GM18498 (cell line): ENCODE data around the gene NOX5.

Experiments
- ATAC-seq: cut with Tn5 transposase; IDR thresholded peaks from one replicate; pipeline ENCODE4 v1.9.1; 2021; ENCODE audit warnings: mild to moderate bottlenecking, moderate library complexity; ENCODE audit not compliant: unreplicated experiment

NOX5 gene

GRCh38 chr15:69095274-69095673 lies 80.8 kb downstream of the NOX5 start:
- ATAC-seq, result no peak

- no peak for ATAC-seq
Measured at GRCh38 chr15:69096196-69096595, 81.7 kb downstream of the NOX5 start.

DNA sequence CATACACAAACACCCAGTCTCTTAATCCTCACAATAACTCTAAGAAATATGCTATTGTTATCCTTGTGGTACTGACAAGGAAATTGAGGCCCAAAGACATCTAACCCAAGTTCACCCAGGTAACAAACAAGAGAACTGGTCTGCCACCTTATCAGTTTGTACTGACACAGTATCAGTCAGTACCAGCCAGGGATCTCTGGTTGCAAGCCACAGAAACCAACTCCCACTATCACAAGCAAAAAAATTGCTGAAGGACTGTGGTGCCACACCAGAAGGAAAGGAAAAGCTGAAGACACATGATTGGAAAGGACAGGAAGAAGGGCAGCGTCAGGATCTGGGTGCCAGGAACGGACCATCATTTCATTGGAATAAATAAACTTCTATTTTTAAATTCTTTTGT lies 82.1 kb downstream of the NOX5 start:
- ATAC-seq, result no peak

DNA sequence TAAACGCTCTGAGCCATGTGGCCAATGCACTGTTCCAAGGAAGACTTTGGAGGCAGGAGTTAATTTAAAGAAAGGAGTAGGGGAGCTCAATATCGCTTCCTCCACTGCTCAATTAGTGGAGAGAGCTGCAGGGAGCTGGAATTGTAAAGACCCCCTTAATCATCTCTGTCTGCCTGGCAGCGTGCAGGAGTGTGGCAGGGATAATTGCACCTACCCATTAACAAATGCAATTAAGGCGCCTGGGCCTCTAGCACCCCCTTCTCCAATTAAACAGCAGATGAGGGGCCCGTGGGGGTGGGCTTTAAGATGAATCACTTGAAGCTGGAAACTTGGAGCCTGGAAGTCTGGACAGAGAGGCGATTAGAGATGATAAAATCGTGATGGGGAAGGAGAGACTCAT lies 84.3 kb downstream of the NOX5 start:
- ATAC-seq, result no peak

- ATAC-seq, result no peak
Measured at GRCh38 chr15:69099941-69100340, 85.4 kb downstream of the NOX5 start.

- no peak for ATAC-seq
Measured at GRCh38 chr15:69100821-69101220, 86.3 kb downstream of the NOX5 start.

DNA sequence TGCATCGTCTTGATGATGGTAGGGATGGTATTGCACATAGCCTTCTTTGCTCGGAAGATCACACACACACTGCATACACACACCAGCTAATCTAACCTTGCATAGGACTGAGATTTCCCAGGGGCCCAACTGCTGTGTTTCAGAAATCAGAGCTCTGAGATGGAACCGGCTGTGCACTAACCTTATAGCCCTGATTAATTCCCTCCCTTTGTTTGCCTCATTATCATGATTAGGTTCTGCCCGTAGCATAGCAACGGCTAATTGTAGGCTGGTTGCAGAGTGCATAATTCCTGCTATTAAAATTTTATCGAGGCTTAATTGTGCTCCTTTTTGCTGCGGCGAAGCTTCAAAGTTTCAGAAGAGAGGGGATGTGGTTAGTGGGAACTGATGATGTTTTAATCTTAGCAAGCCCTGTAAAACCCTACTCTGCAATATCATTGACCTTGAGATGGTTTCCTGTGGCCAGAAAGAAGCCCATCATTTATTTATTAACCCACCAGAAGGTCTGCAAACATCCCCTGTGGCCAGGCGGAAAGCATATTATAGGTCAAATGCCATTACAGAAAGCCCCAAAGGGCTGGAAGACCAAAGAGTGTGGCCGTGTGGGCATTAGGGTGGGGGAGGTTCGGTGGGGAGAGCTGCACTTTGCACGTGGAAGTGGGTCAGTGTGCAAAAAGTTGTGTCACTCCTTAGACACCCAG lies 89.7 kb downstream of the NOX5 start:
- ATAC-seq, result no peak

- no peak for ATAC-seq
Measured at GRCh38 chr15:69105451-69105985, 91.0 kb downstream of the NOX5 start.

DNA sequence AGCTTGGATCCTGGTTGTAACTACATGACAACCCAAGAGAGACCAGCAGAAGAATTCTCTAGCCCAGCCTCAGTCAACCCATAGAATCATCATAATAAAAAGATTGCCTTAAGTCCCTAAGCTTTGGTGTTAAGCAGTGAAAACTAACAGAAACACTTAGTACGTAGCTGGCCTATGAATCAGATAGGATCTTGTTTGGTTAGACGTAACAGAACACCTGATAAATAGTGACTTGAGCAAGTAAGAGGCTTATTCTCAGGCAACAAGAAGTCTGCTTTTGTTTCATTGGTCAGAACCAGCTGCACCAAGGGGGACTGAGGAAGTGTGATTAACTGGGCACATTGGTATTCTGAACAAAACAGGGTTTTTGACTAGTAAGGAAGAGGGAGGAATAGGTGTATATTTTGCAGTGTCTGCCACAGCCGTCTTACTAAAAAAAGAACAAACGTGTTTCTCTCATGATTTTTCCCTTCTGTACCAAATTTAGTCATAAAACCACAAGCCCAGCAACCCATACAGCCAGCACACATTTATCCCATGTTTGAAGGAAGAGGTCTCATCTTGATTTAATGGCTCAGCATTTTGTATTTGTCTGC lies 92.6 kb downstream of the NOX5 start:
- no peak for ATAC-seq
